Measurements from ENCODE around the gene UBASH3A.

UBASH3A gene, protein sequence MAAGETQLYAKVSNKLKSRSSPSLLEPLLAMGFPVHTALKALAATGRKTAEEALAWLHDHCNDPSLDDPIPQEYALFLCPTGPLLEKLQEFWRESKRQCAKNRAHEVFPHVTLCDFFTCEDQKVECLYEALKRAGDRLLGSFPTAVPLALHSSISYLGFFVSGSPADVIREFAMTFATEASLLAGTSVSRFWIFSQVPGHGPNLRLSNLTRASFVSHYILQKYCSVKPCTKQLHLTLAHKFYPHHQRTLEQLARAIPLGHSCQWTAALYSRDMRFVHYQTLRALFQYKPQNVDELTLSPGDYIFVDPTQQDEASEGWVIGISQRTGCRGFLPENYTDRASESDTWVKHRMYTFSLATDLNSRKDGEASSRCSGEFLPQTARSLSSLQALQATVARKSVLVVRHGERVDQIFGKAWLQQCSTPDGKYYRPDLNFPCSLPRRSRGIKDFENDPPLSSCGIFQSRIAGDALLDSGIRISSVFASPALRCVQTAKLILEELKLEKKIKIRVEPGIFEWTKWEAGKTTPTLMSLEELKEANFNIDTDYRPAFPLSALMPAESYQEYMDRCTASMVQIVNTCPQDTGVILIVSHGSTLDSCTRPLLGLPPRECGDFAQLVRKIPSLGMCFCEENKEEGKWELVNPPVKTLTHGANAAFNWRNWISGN

DNA sequence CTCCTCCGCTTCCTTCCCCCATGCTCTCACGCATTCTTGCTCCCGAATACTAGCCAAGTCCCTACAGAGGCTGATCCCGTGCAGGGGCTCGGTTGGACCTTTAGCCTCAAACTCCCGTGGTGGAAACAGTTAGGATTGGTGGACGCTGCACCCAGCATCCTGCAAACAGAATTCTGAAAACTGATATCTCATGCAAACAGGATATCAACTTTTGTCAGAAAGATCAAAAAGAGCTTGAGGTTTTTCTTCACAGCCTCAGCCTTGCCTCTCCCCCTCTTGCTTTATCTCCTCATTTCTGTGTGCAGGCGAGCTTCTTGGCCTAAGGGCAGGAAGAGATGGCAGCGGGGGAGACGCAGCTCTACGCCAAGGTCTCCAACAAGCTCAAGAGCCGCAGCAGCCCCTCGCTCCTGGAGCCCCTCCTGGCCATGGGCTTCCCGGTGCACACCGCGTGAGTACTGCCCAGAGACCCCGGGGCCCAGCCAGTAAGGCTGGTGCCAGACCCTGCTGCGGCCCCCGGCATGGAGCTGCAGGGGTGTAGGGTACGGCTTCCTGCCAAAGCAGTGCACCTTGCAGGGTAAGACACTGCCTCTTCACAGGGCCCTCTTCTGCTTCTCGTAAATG lies at the start of gene UBASH3A:
Gene UBASH3A (plus strand): TSS at position 292 of the 621 bp plus-strand sequence. CDS start 44 bp downstream, at position 336.
- DNase-seq: no peak

DNA sequence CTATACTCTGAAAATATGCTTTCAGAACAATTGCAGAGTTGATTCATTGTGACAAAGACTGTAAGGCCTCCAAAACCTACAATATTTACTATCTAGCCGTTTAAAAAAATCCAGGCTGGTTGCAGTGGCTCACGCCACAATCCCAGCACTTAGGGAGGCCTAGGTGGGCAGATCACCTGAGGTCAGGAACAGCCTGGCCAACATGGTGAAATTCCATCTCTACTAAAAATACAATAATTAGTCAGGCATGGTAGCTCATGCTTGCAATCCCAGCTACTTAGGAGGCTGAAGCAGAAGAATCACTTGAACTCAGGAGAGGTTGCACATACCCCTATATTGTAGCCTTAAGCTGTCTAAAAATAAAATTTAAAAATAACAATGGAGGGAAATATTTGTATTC lies 47.7 kb upstream of the UBASH3A start:
- no peak for DNase-seq

GRCh38 chr21:42356650-42357049 lies 47.1 kb upstream of the UBASH3A start:
- DNase-seq: no peak

DNA sequence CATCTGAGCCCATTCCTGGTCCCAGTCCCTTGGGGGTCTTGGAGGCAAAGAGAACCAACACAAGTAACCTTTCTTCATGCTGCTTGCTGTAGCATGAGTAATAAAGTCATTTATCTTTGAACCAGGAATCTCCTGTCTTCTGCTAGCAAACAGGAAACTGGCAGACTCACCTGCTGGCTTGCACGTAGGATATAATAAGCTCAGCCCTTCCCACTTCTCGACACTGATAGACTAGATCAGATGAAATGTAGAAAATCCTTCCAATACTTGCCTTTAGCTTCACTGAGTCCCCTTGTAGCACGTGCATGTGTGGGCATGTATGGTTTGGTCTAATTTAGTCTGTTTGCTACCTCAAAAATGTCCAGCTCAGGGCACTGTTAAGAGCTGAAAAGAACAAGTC lies 46.4 kb upstream of the UBASH3A start:
- no peak for DNase-seq

- DNase-seq: no peak
Observed at GRCh38 chr21:42358261-42358660, 45.4 kb upstream of the UBASH3A start.

- DNase-seq: no peak
Observed at GRCh38 chr21:42358937-42359336, 44.8 kb upstream of the UBASH3A start.

- no peak for DNase-seq
Observed at GRCh38 chr21:42360317-42360716, 43.4 kb upstream of the UBASH3A start.

DNA sequence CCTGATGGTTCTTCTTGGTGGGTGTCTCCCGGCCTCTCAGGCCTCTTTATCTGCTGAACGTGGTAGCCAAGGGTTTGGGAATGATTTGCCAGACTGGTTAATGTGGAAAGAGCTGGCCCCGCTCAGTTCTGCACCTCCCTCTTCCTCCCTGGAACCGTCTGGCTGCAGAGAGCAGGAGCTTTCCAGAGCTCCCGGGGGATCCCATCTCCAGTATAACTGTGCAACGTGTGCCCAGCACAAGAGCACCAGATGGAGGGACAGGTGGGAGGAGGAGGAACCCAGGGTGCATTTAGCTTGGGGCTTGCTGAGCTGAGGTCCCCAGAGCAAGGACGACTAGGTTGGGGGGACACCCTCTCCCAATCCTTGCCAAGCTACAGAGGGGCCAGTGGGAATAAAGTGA lies 42.4 kb upstream of the UBASH3A start:
- DNase-seq: no peak

GRCh38 chr21:42362198-42362597 lies 41.5 kb upstream of the UBASH3A start:
- no peak for DNase-seq

GRCh38 chr21:42362700-42363099 lies 41.0 kb upstream of the UBASH3A start:
- DNase-seq: no peak

DNA sequence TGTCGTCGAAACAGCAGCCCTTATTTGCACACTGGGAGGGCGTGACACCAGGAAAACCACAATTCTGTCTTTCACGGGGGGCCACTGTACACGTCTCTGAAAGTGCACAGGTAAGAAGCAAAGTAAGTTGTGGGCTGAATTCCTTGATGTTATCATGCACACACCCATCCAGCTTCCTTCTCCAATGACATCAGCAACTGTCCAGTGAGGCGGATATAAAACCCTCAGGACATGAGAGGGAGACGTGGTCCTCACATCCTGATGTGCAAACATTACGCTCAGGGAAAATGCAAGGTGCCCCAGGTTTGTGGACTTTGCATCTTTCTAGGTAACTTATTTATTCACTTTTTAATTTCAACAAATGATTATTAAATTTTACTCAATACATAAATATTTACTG lies 40.4 kb upstream of the UBASH3A start:
- DNase-seq: no peak

- DNase-seq: no peak
Observed at GRCh38 chr21:42364304-42364865, 39.3 kb upstream of the UBASH3A start.

- no peak for DNase-seq
Observed at GRCh38 chr21:42365770-42366169, 37.9 kb upstream of the UBASH3A start.

DNA sequence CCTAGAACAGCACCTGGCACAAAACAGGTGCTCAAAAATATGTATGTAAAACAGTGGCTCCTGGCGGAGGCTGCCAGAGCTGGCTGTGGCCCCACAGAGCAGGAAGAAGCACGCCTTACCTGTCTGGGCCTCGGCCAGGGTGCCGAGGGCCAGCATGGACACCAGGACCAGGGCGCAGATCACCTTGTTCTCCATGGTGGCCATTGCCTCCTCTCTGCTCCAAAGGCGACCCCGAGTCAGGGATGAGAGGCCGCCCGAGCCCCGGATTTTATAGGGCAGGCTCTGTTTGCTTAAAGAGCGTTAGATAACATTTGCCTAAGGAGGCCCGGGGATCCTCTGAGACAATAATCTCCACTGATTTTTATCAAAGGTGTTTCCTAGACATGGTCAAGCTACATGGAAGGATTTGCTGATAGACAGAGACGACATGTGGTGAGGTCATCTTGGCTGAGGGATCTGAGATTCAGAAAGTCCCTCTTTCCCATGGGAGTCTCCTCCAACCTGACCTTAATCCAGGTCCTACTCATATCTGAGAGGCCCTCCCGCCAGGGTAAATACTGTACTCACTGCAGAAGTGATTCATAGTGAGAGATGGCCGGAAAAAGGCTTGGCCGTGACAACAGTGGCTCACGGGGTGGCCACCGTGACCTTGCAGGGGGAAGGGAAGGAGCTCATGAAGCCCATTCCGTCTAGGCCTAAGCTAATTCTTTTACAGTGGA lies 37.3 kb upstream of the UBASH3A start, which contains the start of gene TFF1:
Gene TFF1 (minus strand): TSS at position 244 of the 719 bp plus-strand sequence. CDS start 40 bp downstream, at position 204.
- no peak for DNase-seq

GRCh38 chr21:42367367-42368165 lies 36.1 kb upstream of the UBASH3A start:
- no peak for DNase-seq

- DNase-seq: no peak
Observed at GRCh38 chr21:42369821-42370220, 33.9 kb upstream of the UBASH3A start.

DNA sequence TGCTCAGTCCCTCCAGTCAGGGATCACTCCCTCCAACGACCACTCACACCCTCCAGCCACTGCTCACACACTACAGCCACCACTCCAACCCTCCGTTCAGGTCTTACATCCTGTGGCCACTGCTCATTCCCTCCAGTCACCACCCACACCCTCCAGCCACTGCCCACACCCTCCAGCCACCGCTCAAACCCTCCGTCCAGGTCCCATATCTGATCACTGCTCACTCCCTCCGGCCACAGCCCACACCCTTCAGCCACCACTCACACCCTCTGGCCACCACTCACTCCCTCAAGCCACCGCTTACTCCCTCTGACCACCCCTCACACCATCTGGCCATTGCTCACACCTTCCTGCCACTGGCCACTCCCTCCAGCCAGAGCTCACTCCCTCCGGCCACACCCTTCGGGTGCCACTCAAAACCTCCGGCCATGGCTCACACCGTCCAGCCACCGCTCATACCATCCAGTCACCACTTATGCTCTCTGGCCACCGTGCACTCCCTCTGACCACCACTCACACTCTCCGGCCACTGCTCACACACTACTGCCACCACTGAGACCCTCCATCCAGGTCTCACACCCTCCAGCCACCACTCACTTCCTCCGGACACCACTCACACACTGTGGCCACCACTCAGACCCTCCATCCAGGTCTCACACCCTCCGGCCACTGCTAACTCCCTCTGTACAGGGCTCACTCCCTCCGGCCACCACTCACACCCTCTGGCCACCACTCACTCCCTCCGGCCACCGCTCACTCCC lies 32.6 kb upstream of the UBASH3A start:
- DNase-seq: no peak

- DNase-seq: no peak
Observed at GRCh38 chr21:42373196-42373907, 30.4 kb upstream of the UBASH3A start.

DNA sequence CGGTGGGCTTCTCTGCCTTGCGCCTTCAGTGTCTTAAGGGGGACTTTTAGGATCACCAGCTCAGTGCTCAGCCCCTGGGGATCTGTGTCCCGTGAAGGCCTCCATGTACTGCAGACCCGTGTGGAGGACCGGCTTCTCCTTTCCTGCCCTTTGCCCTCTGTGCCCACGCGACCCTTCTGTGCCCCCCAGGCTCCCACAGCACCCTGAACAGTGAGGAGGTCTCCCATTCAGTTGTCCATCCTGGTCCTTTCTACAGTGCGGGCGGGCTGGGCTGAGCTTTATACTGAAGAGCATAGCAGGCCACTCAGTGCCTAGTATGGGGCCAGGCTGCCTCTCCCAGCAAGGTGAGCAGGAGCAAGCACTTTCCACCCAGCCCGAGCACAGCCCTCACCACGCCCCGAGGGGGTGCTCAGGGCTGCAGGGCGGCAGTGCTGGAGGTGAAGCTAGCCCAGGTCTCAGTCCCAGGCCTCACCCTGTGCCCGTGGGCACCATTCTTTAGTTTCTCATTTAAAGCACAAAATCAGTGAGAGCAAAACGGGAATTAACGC lies 29.7 kb upstream of the UBASH3A start:
- no peak for DNase-seq

DNA sequence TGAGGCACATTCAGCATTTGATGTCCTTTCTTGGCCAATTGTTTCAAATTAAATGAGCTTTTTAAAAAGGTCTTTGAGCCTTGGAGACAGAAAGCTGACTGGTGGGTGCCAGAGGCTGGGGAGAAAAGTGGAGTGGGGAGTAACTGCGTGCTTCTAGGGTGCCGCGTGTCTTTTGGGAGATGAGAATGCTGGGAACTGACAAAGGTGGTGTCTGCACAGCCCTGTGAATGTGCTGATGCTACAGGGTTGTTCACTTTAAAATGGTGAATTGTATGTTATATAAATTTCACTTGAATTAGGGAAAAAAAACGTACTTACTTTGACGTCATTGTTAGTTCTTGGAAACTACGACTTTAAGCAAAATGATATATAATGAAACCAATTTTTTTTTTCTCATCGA lies 29.2 kb upstream of the UBASH3A start:
- no peak for DNase-seq
